HG02840 (cell line): ENCODE data around the gene NRBF2.
"Not testable (repeated sequence)": the region's sequence is repeated elsewhere in the genome, so short reads cannot be mapped to it uniquely, and the experiment has no call there.

Experiments
- ATAC-seq: cut with Tn5 transposase; IDR thresholded peaks from one replicate; pipeline ENCODE4 v1.9.1; 2021; ENCODE audit warnings: mild to moderate bottlenecking, moderate library complexity, moderate number of reproducible peaks; ENCODE audit not compliant: unreplicated experiment, low FRiP score

The NRBF2 gene

GRCh38 chr10:63116452-63117072 is 16.6 kb upstream of the NRBF2 start:
- ATAC-seq, result no peak

DNA sequence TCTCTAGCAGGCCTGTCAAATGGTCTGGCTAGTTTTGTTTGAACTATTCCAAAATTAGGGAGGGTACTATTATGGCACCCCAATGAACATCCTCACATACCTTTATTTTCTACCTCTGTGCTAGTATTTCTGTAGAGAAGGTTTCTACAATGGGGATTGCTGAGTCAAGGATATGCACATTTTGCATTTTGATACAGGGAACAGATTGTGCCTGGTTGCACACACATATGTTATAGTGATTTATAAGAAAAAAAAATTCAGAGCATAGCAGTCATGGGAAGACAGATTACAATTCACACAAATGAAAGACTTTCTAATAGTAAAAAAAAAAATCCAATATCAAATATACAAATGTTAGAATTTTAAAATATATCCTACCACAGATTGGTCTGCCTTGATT is 14.1 kb upstream of the NRBF2 start:
- ATAC-seq, result no peak

GRCh38 chr10:63120554-63120953 is 12.6 kb upstream of the NRBF2 start:
- ATAC-seq, result no peak

GRCh38 chr10:63123727-63124362 is 9.3 kb upstream of the NRBF2 start:
- ATAC-seq, result no peak

DNA sequence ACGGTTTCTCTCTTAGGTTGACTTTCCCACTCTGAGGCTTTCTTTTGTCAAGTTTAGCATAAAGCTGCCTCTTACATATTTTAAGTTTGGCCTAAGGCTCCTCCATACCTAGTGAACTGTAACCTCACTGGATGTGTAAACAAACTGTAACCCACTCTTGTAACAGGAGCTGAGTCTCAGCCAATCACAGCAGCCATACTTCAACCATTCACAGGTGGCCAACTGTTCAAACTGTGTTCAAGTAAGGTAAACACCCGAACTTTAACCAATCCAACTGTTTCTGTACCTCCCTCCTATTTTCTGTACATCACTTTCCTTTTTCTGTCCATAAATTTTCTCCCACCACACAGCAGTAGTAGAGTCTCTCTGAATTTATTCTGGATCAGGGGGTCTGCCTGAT is 7.7 kb upstream of the NRBF2 start:
- ATAC-seq, result no peak

- no peak for ATAC-seq
Measured at GRCh38 chr10:63128443-63128842, 4.7 kb upstream of the NRBF2 start.

GRCh38 chr10:63129888-63130287 is 3.2 kb upstream of the NRBF2 start:
- no peak for ATAC-seq

DNA sequence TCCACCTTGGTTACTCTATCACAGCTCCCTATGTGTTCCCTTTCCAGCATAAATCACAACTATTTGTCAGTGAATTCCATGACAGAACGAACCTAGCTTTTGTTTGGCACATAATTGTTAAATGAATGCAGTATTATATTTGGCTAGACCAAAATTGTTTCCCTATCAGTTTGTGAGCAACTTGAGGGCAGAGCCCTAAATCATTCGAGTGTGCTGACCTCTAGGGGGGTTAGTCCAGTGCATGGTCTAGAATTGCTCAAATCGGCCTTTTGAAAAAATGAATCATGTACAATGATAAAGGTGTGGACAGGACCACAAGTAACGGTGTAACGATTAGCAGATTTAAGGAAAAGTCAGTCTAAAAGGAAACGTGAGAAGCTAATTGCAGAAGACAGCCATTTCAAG is 475 bp upstream of the NRBF2 start:
- no peak for ATAC-seq

DNA sequence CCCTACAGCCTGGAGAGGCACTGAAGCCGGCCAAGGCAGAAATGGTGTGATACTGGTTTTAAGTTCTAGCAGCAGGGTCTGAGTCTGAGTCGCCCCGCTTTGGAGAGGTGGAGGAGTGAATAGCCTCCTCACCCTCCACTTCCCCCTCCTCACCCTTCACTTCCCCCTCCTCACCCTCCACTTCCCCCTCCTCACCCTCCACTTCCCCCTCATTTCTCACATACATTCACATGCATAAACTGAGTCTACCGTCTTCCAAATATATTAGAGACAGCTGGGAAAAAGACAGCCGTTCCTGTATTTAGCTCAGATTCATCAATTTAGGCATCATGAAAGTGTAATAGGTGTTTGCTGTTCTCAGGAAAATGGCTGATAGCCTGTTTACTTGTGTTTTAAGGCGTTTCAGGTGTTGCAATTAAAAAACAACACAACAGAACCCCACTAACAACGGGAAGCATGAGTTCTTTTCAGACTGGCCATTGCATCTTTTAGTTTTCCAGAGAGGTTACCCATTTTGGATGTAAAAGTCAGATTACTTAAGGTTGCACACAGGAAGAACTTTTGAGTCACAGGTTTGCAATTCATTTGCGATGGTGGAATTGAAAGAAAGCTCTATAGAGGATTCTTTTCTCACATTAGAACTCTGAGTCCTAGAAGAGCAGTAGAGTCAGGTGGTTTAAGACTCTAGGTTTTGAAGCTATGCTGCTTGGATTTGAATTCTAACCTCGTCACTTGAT is 861 bp downstream of the NRBF2 start:
- ATAC-seq, result no peak

DNA sequence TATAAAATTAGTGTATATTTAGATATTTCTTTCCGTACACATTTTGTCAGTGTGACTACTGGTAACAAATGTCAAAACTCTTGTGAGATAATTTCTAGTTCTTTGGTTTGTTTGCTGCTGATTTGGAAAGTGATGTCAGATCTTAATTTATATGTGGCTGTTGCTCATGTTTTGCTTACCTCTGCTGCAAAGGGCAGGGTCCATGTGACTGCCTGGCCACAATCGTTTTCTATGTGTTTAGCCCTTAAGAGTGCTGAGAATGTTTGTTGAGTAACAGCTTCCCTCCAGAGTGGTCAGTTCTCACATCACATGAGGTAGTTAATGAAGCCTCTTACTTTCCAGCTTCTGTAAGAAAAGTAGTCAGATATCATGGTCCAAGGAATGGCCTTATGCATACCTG is 4.2 kb downstream of the NRBF2 start:
- ATAC-seq, result no peak

DNA sequence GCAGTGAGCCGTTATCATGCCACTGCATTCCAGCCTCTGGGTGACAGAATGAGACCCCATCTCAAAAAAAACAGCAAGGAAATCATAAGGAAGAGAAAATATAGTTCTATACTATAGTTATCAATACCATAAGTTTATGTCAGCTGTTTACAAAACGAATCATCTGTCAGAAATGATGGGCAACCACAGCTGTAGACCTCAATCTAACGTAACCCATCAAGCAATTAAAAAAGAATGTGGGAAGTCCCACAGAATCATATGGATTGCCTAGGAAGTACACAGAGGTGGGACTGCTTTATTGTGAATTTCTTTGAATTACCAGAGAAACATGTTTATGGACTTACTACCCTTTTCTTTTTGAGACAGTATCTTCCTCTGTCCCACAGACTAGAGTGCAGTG is 6.9 kb downstream of the NRBF2 start:
- ATAC-seq, result no peak

DNA sequence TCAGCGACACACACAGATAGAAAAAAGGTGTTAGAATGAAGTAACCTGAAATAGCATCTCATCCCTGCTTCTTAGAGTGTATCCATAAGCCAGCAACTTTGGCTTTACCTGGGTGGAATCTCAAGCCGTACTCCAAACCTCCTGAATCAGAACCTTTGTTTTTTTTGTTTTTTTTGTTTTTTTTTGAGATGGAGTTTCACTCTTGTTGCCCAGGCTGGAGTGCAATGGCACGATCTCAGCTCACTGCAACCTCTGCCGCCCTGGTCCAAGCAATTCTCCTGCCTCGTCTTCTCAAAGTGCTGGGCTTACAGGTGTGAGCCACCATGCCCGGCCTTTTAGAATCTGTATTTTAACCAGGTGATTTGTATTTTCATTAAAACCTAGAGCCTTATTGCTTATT is 9.0 kb downstream of the NRBF2 start:
- no peak for ATAC-seq

- no peak for ATAC-seq
Measured at GRCh38 chr10:63143987-63144386, 10.9 kb downstream of the NRBF2 start.

- ATAC-seq, result no peak
Measured at GRCh38 chr10:63145782-63146181, 12.7 kb downstream of the NRBF2 start.

DNA sequence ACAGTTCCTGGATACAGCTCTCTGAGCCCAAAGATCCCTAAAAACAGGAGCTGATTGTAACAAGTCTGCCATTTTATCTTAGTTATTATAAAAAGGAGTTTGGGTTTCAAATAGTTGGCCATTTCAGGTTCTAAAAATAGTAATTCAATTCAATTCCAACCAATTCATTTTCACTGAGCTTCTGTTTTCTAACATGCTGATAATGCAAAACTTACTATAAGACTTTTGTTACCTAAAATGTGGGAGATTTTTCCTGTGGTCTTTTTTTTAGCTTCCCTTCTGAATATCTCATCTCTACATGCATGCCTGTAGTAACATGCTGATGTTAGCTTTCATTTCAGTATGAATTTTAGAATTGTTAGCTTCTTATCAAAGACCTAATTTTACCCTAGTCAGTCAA is 13.4 kb downstream of the NRBF2 start:
- ATAC-seq, result no peak

GRCh38 chr10:63150745-63151144 is 17.6 kb downstream of the NRBF2 start:
- no peak for ATAC-seq

DNA sequence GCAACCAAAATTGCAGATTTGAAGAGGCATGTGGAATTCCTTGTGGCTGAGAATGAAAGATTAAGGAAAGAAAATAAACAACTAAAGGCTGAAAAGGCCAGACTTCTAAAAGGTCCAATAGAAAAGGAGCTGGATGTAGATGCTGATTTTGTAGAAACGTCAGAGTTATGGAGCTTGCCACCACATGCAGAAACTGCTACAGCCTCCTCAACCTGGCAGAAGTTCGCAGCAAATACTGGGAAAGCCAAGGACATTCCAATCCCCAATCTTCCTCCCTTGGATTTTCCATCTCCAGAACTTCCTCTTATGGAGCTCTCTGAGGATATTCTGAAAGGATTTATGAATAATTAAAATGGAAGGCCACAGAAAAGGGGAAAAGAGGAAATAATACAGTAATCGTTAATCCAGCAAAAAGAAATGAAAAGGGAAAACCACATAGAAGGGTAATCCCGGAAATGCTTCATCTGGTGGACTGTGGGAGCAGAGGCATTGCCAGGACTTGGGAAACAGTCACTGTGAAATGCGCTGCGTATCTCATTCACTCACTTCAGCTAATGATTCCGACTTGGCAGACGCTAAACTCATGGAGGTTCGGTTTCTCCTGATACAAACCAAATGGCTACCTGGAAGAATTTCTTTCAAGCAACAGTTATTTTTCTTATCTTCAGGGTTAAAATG is 20.9 kb downstream of the NRBF2 start:
- ATAC-seq, result not testable (repeated sequence)

DNA sequence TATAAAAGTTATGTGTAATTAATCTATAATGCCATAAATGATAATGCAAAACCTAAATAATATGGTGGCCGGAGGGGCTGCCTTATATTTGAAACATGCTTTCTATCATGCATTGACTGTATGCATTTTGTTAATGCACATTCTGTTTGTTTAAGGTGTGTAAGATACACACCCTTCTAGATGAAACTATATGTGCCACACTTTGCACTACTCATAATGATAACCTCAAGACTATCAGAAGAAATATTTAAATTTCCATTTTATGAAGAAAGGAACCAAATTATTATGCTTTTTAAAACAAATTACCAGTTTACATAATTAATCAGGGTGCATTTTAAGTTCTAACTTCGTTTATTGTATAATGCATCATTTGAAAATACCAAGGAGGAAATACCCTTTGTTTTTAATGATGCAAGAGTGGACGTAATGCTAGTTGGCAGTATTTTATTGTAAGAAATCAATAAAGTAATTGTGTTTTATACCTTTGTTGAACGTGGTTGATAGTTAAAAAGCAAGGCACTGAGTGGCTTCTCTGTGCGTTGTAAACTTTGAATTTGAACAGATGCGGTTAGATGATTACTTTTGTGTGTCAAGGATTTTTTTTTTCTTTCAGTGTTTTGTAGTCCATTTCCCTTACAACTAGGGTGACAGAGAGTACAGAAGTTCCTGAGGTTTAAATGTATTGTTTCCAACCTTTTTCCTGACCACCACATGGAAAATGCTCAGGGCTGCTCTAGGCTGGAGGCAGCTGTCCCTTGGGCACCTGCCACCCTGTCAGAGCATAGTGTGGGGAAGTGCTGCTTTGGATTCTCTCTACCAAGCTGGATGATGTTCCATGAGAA is 21.6 kb downstream of the NRBF2 start:
- no peak for ATAC-seq

DNA sequence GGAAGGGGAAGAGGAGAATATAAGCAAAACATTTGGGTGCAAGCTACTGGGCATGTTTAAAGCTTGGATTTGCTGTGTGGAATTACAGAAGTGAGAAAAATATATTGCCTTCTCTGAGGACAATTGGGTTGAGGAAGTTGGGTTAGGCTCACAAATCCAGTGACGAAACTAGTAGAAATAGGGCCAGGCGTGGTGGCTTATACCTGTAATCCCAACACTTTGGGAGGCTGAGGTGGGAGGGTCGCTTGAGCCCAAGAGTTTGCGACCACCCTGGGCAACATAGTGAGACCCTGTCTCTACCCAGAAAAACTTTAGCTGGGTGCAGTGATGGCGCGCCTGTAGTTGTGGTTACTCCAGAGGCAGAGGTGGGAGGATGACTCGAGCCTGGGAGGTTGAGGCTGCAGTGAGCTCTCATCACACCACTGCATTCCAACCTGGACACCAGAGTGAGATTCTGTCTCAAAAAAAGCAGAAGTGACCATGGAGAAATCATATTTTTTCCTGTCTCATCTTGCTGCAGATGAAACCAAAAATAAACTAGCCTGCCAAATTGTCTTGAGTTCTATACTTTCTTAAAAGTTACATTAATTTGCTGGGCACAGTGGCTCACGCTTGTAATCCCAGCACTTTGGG is 22.4 kb downstream of the NRBF2 start:
- no peak for ATAC-seq

DNA sequence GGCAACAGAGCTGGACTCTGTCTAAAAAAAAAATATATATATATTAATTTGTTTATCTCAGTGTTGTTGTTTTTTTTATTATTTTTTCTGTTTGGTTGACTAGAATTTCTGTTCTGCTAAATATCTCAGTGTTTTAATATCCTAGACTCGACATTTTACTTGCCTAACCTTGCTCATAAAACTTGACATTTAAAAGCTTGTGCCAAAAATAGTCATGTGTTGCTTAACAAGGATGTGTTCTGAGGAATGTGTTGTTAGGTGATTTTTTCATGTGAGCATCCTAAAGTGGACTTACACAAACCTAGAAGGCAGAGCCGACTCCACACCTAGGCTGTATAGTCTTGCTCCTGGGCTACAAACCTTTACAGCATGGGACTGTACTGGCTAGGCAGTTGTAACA is 23.1 kb downstream of the NRBF2 start:
- no peak for ATAC-seq
